Naive thymus-derived CD4-positive, alpha-beta T cell (primary cell): ENCODE measurements around the gene MRPL27. TPM values are rescaled to one million over a fixed set of nuclear protein-coding genes. Genes with fewer than 3 reads are reported as not detected.

Experiments
- ATAC-seq: fragments of 150-1000 bp; cut with Tn5 transposase; 2 replicates; pipeline ENCODE4 v1.10.0; 2021; ENCODE audit warnings: mild to moderate bottlenecking, moderate library complexity
- CTCF ChIA-PET: fragments of 350-600 bp; sonication (Branson Sonifier 250); formaldehyde crosslinking; loops from one replicate; lab custom pipeline; 2021; ENCODE audit warnings: antibody characterized with exemption; lab: Charles Lee
- POLR2A ChIA-PET: fragments of 350-600 bp; sonication (Branson Sonifier 250); formaldehyde crosslinking; loops from one replicate; lab custom pipeline; 2021; ENCODE audit warnings: antibody characterized with exemption, inconsistent platforms; lab: Charles Lee
- DNase-seq, 9 donors: peaks; one replicate each; pipeline versions ENCODE4 v3.0.0 to v3.0.0-alpha.2; 2020 to 2022; ENCODE audit warnings: mixed read lengths in 1 of 9
- H3K27ac ChIP-seq: one replicate; pipeline ENCODE4 v1.7.0; 2013; ENCODE audit warnings: mild to moderate bottlenecking, low read depth, low read length, moderate library complexity
- H3K27me3 ChIP-seq, 2 donors: one replicate each; pipeline ENCODE4 v1.7.0; 2013; ENCODE audit warnings: low read length in 2 of 2, mild to moderate bottlenecking in 2 of 2, moderate library complexity in 2 of 2; ENCODE audit not compliant: control insufficient read depth in 2 of 2, insufficient read depth in 2 of 2
- H3K36me3 ChIP-seq, 3 experiments: 1 replicate in 2 of 3; 2 replicates in 1 of 3; pipeline ENCODE4 v1.7.0; 2013; ENCODE audit warnings: low read length in 3 of 3, mild to moderate bottlenecking in 3 of 3, moderate library complexity in 1 of 3; ENCODE audit not compliant: insufficient read depth in 3 of 3, control insufficient read depth in 2 of 3
- H3K4me1 ChIP-seq, 2 donors: one replicate each; pipeline ENCODE4 v1.7.0; 2013; ENCODE audit warnings: low read length in 2 of 2, mild to moderate bottlenecking in 2 of 2, moderate library complexity in 1 of 2; ENCODE audit not compliant: control insufficient read depth in 2 of 2, insufficient read depth in 2 of 2
- H3K4me3 ChIP-seq: 2 replicates; pipeline ENCODE4 v1.7.0; 2013; ENCODE audit warnings: mild to moderate bottlenecking, low read length
- H3K9me3 ChIP-seq, 3 experiments: 1 replicate in 2 of 3; 2 replicates in 1 of 3; pipeline ENCODE4 v1.7.0; 2013; ENCODE audit warnings: low read length in 3 of 3; ENCODE audit not compliant: control insufficient read depth in 2 of 3
- H3K27ac Mint-ChIP-seq, 9 donors: one replicate each; pipeline ENCODE4 v1.8.0; 2020 to 2022; ENCODE audit warnings: mixed read lengths in 9 of 9, mild to moderate bottlenecking in 8 of 9, moderate library complexity in 5 of 9, inconsistent platforms in 2 of 9
- H3K27me3 Mint-ChIP-seq, 5 donors: one replicate each; pipeline ENCODE4 v1.8.0; 2021 to 2022; ENCODE audit warnings: mixed read lengths in 5 of 5, mild to moderate bottlenecking in 1 of 5
- H3K36me3 Mint-ChIP-seq, 5 donors: one replicate each; pipeline ENCODE4 v1.8.0; 2020 to 2022; ENCODE audit warnings: mixed read lengths in 5 of 5, mild to moderate bottlenecking in 3 of 5, inconsistent platforms in 1 of 5
- H3K4me1 Mint-ChIP-seq, 7 donors: one replicate each; pipeline ENCODE4 v1.8.0; 2020 to 2022; ENCODE audit warnings: mixed read lengths in 7 of 7, mild to moderate bottlenecking in 3 of 7, inconsistent platforms in 1 of 7
- H3K4me3 Mint-ChIP-seq, 10 donors: one replicate each; pipeline ENCODE4 v1.8.0; 2020 to 2022; ENCODE audit warnings: mild to moderate bottlenecking in 10 of 10, mixed read lengths in 10 of 10, moderate library complexity in 6 of 10, inconsistent platforms in 2 of 10
- H3K9me3 Mint-ChIP-seq, 11 donors: one replicate each; pipeline ENCODE4 v1.8.0; 2020 to 2022; ENCODE audit warnings: mixed read lengths in 11 of 11, mild to moderate bottlenecking in 4 of 11, inconsistent platforms in 1 of 11, moderate library complexity in 1 of 11
- intact Hi-C, 2 donors: fragments of 100-400 bp; cut with micrococcal nuclease; formaldehyde crosslinking; loops; one replicate each; pipeline ENCODE4 v1.15.1; 2023
- polyA plus RNA-seq, 2 donors: library from polyadenylated mRNA; unstranded; fragments of 300-500 nt; fragmentation: Illumina TruSeq; gene quantifications; one replicate each; pipeline ENCODE4 v1.2.3, GENCODE V29; 2021
- total RNA-seq, 6 experiments: library from RNA in 5 of 6; stranded (reverse) in 5 of 6; gene quantifications; 1 replicate in 5 of 6; 2 replicates in 1 of 6; pipeline ENCODE4 v1.2.3 and lab custom pipeline; 2021 to 2026

MRPL27 gene
- total and polyA plus RNA-seq, 7 experiments from 2014 or later: 29.5 to 64.7 (median 34.4) TPM

DNA sequence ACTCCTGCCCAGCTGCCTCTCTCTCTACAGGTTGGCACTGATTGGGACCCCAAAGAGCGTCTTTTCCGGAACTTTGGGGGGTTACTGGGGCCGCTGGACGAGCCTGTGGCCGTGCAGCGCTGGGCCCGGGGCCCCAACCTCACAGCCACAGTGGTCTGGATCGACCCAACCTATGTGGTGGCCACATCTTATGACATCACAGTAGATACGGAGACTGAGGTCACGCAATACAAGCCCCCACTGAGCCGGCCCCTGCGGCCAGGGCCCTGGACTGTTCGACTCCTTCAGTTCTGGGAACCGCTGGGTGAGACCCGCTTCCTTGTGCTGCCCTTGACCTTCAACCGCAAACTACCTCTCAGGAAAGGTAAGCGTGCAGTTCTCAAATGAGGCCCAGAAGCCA lies 14.8 kb downstream of the MRPL27 start:
- DNase-seq (no peak), ATAC-seq (no peak)
- Histone ChIP-seq H3K27me3 (no peaks in the 10 kb centered on the region), H3K4me3 (no peak overlapping the region), H3K36me3 (peaks cover 0 to 79% (median 6%) of the 10 kb centered on the region in 3 experiments), H3K4me1 (peaks cover 0 to 6% of the 10 kb centered on the region in 2 donors), H3K9me3 (no peaks in the 10 kb centered on the region), H3K27ac (no peak overlapping the region)
- POLR2A ChIA-PET: interaction anchor here (0.7 to 1.2 kb wide), 2 partner anchors 11 to 17 kb away, joined by 3 read pairs; no protein-coding TSS in a partner anchor
- Mint-ChIP-seq H3K27me3 (no peaks in the 10 kb centered on the region), H3K36me3 (peaks cover 0 to 8% (median 2%) of the 10 kb centered on the region in 5 donors), H3K4me1 (peaks cover 8 to 13% (median 9%) of the 10 kb centered on the region in 7 donors), H3K27ac (peak overlapping the region in 1 of 9 donors; percentile 10), H3K9me3 (peaks cover 0 to 2% (median 0%) of the 10 kb centered on the region in 11 donors), H3K4me3 (no peak overlapping the region)
- intact Hi-C loops: no loop called here
- CTCF ChIA-PET: interaction anchor here (0.6 kb wide), 1 partner anchor 17 kb away, joined by 11 read pairs; no protein-coding TSS in a partner anchor

DNA sequence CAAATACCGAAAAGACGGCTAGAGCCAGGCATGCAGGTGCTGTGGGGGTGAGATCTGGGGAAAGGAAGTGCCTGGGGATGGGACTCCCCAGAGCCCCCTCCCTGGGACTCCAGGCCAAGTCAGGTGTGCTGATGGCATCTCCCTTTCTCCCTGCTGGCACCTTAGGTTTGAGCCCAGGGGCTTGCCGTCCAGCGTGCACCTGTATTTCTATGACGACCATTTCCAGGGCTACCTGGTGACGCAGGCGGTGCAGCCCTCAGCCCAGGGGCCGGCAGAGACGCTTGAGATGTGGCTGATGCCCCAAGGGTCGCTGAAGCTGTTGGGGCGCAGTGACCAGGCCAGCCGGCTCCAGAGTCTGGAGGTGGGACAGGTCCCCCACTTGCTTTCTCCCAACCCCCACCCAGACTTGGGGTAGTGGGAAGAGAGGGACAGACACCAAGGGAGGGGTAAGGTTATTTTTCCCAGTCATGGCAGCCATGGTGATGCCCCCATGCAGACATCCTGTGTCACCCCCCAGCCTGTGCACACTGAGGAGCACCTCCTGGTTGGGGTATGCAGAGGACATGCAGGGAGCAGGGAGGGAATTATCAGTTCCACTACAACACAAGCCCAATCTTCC lies 16.0 kb downstream of the MRPL27 start:
- ATAC-seq (no peak), DNase-seq (no peak)
- intact Hi-C loops: no loop called here
- Mint-ChIP-seq H3K4me3 (no peak overlapping the region), H3K27me3 (no peaks in the 10 kb centered on the region), H3K36me3 (peaks cover 0 to 11% (median 4%) of the 10 kb centered on the region in 5 donors), H3K27ac (peak overlapping the region in 1 of 9 donors; percentile 32), H3K9me3 (peaks cover 0 to 2% (median 0%) of the 10 kb centered on the region in 11 donors), H3K4me1 (peaks cover 3 to 8% (median 5%) of the 10 kb centered on the region in 7 donors)
- H3K9me3 ChIP-seq: no peaks in the 10 kb centered on the region
- peaks cover 0 to under 1% of the 10 kb centered on the region in 2 donors for H3K4me1 ChIP-seq
- H3K27me3 ChIP-seq: no peaks in the 10 kb centered on the region
- no peak overlapping the region for H3K27ac ChIP-seq
- H3K36me3 ChIP-seq: peaks cover 0 to 82% (median 6%) of the 10 kb centered on the region in 3 experiments
- POLR2A ChIA-PET: interaction anchor here (0.6 to 0.8 kb wide), 2 partner anchors 12 to 15 kb away, joined by 3 to 4 read pairs; no protein-coding TSS in a partner anchor
- CTCF ChIA-PET: no interaction called here
- no peak overlapping the region for H3K4me3 ChIP-seq

DNA sequence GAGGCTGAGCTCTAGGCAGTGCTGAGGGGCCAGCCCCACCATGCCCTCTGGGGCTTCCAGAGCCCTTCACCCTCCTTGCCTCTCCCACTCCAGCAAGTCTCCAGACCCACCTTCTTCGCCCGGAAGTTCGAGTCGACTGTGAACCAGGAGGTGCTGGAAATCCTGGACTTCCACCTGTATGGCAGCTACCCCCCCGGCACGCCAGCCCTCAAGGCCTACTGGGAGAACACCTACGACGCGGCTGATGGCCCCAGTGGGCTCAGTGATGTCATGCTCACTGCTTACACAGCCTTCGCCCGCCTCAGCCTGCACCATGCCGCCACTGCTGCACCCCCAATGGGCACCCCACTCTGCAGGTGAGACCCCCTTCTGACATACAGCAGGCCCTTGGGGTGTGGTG lies 16.6 kb downstream of the MRPL27 start:
- no peaks in the 10 kb centered on the region for H3K27me3 Mint-ChIP-seq
- H3K4me1 Mint-ChIP-seq: peaks cover 0 to 7% (median 4%) of the 10 kb centered on the region in 7 donors
- no peaks in the 10 kb centered on the region for H3K4me1 ChIP-seq
- H3K27ac Mint-ChIP-seq: no peak overlapping the region
- no peak overlapping the region for H3K4me3 ChIP-seq
- H3K36me3 Mint-ChIP-seq: peaks cover 0 to 11% (median 4%) of the 10 kb centered on the region in 5 donors
- DNase-seq (no peak), ATAC-seq (no peak)
- intact Hi-C loops: no loop called here
- ChIA-PET POLR2A (interaction anchor here (1.0 kb wide), 1 partner anchor 18 kb away, joined by 3 read pairs; no protein-coding TSS in a partner anchor), CTCF (no interaction called here)
- peaks cover 0 to 2% (median 0%) of the 10 kb centered on the region in 11 donors for H3K9me3 Mint-ChIP-seq
- H3K9me3 ChIP-seq: no peaks in the 10 kb centered on the region
- no peak overlapping the region for H3K27ac ChIP-seq
- peaks cover 0 to 82% (median 6%) of the 10 kb centered on the region in 3 experiments for H3K36me3 ChIP-seq
- no peaks in the 10 kb centered on the region for H3K27me3 ChIP-seq
- H3K4me3 Mint-ChIP-seq: no peak overlapping the region

DNA sequence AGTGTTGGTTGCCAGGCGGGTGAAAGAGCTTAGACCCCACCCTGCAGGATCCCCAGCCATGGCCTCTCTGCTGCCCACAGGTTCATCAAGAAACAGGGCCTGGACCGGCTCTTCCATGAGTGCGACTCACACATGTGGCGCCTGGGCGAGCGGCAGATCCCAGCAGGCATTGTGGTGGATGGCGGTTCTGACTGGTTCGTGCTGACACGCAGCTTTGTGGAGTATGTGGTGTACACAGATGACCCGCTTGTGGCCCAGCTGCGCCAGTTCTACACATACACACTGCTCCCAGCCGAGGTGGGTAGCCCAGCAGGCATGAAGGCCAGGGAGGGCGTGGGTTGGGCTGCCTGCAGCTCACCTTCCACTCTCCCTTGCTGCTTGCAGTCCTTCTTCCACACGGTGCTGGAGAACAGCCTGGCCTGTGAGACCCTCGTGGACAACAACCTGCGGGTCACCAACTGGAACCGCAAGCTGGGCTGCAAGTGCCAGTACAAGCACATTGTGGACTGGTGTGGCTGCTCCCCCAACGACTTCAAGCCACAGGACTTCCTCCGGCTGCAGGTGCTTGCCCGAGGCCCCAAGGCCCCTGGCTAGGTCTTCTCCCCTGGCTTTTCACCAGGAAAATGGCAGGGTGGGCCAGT lies 17.2 kb downstream of the MRPL27 start:
- H3K4me3 ChIP-seq: no peak overlapping the region
- Mint-ChIP-seq H3K4me3 (no peak overlapping the region), H3K9me3 (peaks cover 0 to 2% (median 0%) of the 10 kb centered on the region in 11 donors), H3K4me1 (peaks cover 4 to 11% (median 7%) of the 10 kb centered on the region in 7 donors), H3K27me3 (no peaks in the 10 kb centered on the region), H3K36me3 (peaks cover 0 to 11% (median 4%) of the 10 kb centered on the region in 5 donors), H3K27ac (no peak overlapping the region)
- H3K9me3 ChIP-seq: no peaks in the 10 kb centered on the region
- ATAC-seq: no peak
- no peak overlapping the region for H3K27ac ChIP-seq
- intact Hi-C loops: no loop called here
- no peaks in the 10 kb centered on the region for H3K27me3 ChIP-seq
- DNase-seq: no peak
- POLR2A ChIA-PET: interaction anchor here (1.0 to 1.1 kb wide), 2 partner anchors 13 to 18 kb away, joined by 3 to 4 read pairs; no protein-coding TSS in a partner anchor
- H3K36me3 ChIP-seq: peaks cover 0 to 77% (median 6%) of the 10 kb centered on the region in 3 experiments
- CTCF ChIA-PET: no interaction called here
- H3K4me1 ChIP-seq: no peaks in the 10 kb centered on the region

DNA sequence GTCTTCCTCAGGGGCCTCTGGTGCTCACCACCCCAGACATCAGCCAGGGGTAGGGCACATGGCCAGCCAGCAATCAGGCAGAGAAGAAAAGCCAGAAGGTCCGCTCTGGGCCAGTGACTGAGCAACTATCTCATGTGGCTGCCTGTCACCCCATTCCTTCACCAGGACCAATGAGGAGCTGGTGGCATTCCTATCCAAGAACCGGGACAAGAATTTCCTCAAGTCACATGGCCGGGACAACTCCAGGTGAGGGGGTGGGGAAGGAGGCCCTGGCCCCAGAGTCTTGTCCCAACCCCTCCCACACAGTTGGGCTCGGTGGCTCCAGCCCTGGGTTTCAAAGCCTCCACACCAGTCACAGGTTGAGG lies 17.7 kb downstream of the MRPL27 start:
- peaks cover 0 to 74% (median 6%) of the 10 kb centered on the region in 3 experiments for H3K36me3 ChIP-seq
- H3K4me1 ChIP-seq: no peaks in the 10 kb centered on the region
- POLR2A ChIA-PET: interaction anchor here (1.0 to 1.1 kb wide), 2 partner anchors 13 to 19 kb away, joined by 3 to 4 read pairs; no protein-coding TSS in a partner anchor
- H3K9me3 ChIP-seq: no peaks in the 10 kb centered on the region
- no peaks in the 10 kb centered on the region for H3K27me3 ChIP-seq
- Mint-ChIP-seq H3K36me3 (peaks cover 0 to 11% (median 4%) of the 10 kb centered on the region in 5 donors), H3K4me3 (no peak overlapping the region), H3K27me3 (no peaks in the 10 kb centered on the region), H3K27ac (peak overlapping the region in 2 of 9 donors; percentile 68 to 70), H3K4me1 (peaks cover 4 to 13% (median 9%) of the 10 kb centered on the region in 7 donors), H3K9me3 (peaks cover 0 to 2% (median 0%) of the 10 kb centered on the region in 11 donors)
- no peak overlapping the region for H3K27ac ChIP-seq
- no peak overlapping the region for H3K4me3 ChIP-seq
- ATAC-seq: no peak
- intact Hi-C loops: no loop called here
- CTCF ChIA-PET: no interaction called here
- DNase-seq: no peak

DNA sequence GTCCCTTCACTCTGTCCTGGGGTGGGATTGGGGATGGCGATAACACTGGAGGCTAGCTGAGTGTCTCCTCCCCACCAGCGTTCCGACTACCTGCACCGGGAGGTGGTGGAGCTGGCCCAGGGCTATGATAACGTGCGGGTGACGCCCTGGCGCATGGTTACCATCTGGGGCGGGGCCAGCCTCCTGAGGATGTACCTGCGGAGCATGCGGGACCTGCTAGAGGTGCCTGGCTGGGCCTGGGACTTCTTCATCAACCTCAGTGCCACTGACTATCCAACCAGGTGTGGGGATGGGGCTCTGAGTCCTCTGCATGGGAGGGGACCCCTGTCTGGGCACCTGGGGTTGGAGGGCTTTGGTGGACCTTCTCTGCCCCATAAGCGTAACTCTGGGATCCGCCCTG lies 18.2 kb downstream of the MRPL27 start:
- intact Hi-C loops: no loop called here
- POLR2A ChIA-PET: interaction anchor here (1.1 kb wide), 1 partner anchor 14 kb away, joined by 4 read pairs; no protein-coding TSS in a partner anchor
- CTCF ChIA-PET: no interaction called here
- H3K4me3 Mint-ChIP-seq: no peak overlapping the region
- peaks cover 0 to 11% (median 4%) of the 10 kb centered on the region in 5 donors for H3K36me3 Mint-ChIP-seq
- H3K9me3 ChIP-seq: no peaks in the 10 kb centered on the region
- H3K27me3 ChIP-seq: no peaks in the 10 kb centered on the region
- H3K36me3 ChIP-seq: peaks cover 0 to 69% (median 6%) of the 10 kb centered on the region in 3 experiments
- H3K27ac Mint-ChIP-seq: peak overlapping the region in 1 of 9 donors; percentile 70
- H3K4me3 ChIP-seq: no peak overlapping the region
- no peaks in the 10 kb centered on the region for H3K27me3 Mint-ChIP-seq
- no peaks in the 10 kb centered on the region for H3K4me1 ChIP-seq
- DNase-seq (no peak), ATAC-seq (no peak)
- H3K4me1 Mint-ChIP-seq: peaks cover 4 to 14% (median 9%) of the 10 kb centered on the region in 7 donors
- no peak overlapping the region for H3K27ac ChIP-seq
- H3K9me3 Mint-ChIP-seq: peaks cover 0 to 2% (median 0%) of the 10 kb centered on the region in 11 donors
